Measurements from ENCODE around the gene CENPU. TPM values are rescaled to one million over a fixed set of nuclear protein-coding genes. Genes with fewer than 3 reads are reported as not detected.

The CENPU gene
- total and polyA plus RNA-seq, 2 of the 13 experiments (the other 11 are each of a cell fraction or from before 2014, with no cell fraction given) = 11.7 to 35.8 TPM

- Histone ChIP-seq H3K9ac (ENCODE audit: insufficient read depth, low read depth, low read length) (no peak overlapping the region), H3K9me3 (ENCODE audit: low read length) (no peaks in the 10 kb centered on the region), H3K4me2 (ENCODE audit: low read depth, low read length) (no peak overlapping the region), H3K79me2 (ENCODE audit: insufficient read depth, low read length) (no peaks in the 10 kb centered on the region), H3K27ac (ENCODE audit: extremely low read length, insufficient read depth, low read length) (no peak overlapping the region), H2AFZ (ENCODE audit: low read length) (no peak overlapping the region), H3K4me1 (ENCODE audit: insufficient read depth, low read length) (no peaks in the 10 kb centered on the region), H3K27me3 (ENCODE audit: control insufficient read depth in 1 of 2, insufficient read depth in 2 of 2, low read length in 2 of 2) (no peaks in the 10 kb centered on the region), H4K20me1 (ENCODE audit: insufficient read depth, low read length) (no peaks in the 10 kb centered on the region), H3K36me3 (replicated peaks in 1 of 2; ENCODE audit: control insufficient read depth in 1 of 2, insufficient read depth in 2 of 2, low read length in 2 of 2) (peaks cover 1 to 11% of the 10 kb centered on the region in 2 experiments; a peak in 2 of 5 replicates), H3K4me3 (replicated peaks in 1 of 3; ENCODE audit: insufficient read depth in 1 of 3, low read depth in 2 of 3, low read length in 3 of 3) (no peak overlapping the region)
- POLR2A ChIA-PET = no interaction called here
- in situ Hi-C loops (cut with HindIII; ENCODE audit: extremely low pct_ligation_motif_present, low pct_unique_long_range_greater_than_20kb) (no loop called here), intact Hi-C loops (cut with micrococcal nuclease; ENCODE audit: unreplicated experiment) (no loop called here)
- ATAC-seq (no peak), FAIRE-seq (no peak), DNase-seq (ENCODE audit: low spot score) (no peak)
- no TSS peak for BruUV-seq (replicated peaks)
- TF ChIP-seq CREBL2 (CRISPR knock-in tag; IDR thresholded peaks at IDR 0.05; ENCODE audit: borderline replicate concordance) (no peak), ZNF24 (IDR thresholded peaks at IDR 0.05) (no peak), BCL6 (CRISPR knock-in tag; IDR thresholded peaks at IDR 0.05) (no peak)
- 98% methylated on average over 5 of the region's 5 CpGs for WGBS (ENCODE audit: low lambda C conversion rate)
- CTCF ChIA-PET (ENCODE audit: low intra/inter-chr PET ratio, low total read pairs) = no interaction called here
These were observed 44.2 kb downstream of the CENPU start for GRCh38 chr4:184689681-184690080.

- Histone ChIP-seq H3K4me3 (replicated peaks in 1 of 3; ENCODE audit: insufficient read depth in 1 of 3, low read depth in 2 of 3, low read length in 3 of 3) (no peak overlapping the region), H3K27me3 (ENCODE audit: control insufficient read depth in 1 of 2, insufficient read depth in 2 of 2, low read length in 2 of 2) (no peaks in the 10 kb centered on the region; a peak in 1 of 5 replicates), H3K79me2 (ENCODE audit: insufficient read depth, low read length) (no peaks in the 10 kb centered on the region), H3K9me3 (ENCODE audit: low read length) (no peaks in the 10 kb centered on the region), H3K9ac (ENCODE audit: insufficient read depth, low read depth, low read length) (no peak overlapping the region), H3K36me3 (replicated peaks in 1 of 2; ENCODE audit: control insufficient read depth in 1 of 2, insufficient read depth in 2 of 2, low read length in 2 of 2) (no peaks in the 10 kb centered on the region; a peak in 2 of 5 replicates), H3K4me2 (ENCODE audit: low read depth, low read length) (no peak overlapping the region), H3K27ac (ENCODE audit: extremely low read length, insufficient read depth, low read length) (no peak overlapping the region), H2AFZ (ENCODE audit: low read length) (no peak overlapping the region), H4K20me1 (ENCODE audit: insufficient read depth, low read length) (no peaks in the 10 kb centered on the region), H3K4me1 (ENCODE audit: insufficient read depth, low read length) (no peaks in the 10 kb centered on the region)
- FAIRE-seq = no peak
- in situ Hi-C loops (cut with HindIII; ENCODE audit: extremely low pct_ligation_motif_present, low pct_unique_long_range_greater_than_20kb) (no loop called here), intact Hi-C loops (cut with micrococcal nuclease; ENCODE audit: unreplicated experiment) (no loop called here)
- TF ChIP-seq KDM3A (CRISPR knock-in tag; IDR thresholded peaks at IDR 0.05; ENCODE audit: low read depth) (no peak), ZHX1 (CRISPR knock-in tag; IDR thresholded peaks at IDR 0.05; ENCODE audit: low read depth) (no peak), ZBTB20 (CRISPR knock-in tag; IDR thresholded peaks at IDR 0.05; ENCODE audit: borderline replicate concordance, low read depth) (no peak), RCOR2 (CRISPR knock-in tag; IDR thresholded peaks at IDR 0.05) (no peak), TEAD2 (CRISPR knock-in tag; IDR thresholded peaks at IDR 0.05) (no peak), MNT (IDR thresholded peaks at IDR 0.05) (no peak), ZSCAN21 (CRISPR knock-in tag; IDR thresholded peaks at IDR 0.05; ENCODE audit: borderline replicate concordance) (no peak)
- no peak for DNase-seq (ENCODE audit: low spot score)
- no TSS peak for BruUV-seq (replicated peaks)
- POLR2A ChIA-PET = no interaction called here
- 92% methylated on average over 11 of the region's 11 CpGs for WGBS (ENCODE audit: low lambda C conversion rate)
- no peak for ATAC-seq
- CTCF ChIA-PET (ENCODE audit: low intra/inter-chr PET ratio, low total read pairs) = no interaction called here
These were observed 45.4 kb downstream of the CENPU start for GRCh38 chr4:184688447-184688846.
